ENCODE results near the gene PPP1R7.
A peak's percentile ranks its signal among the peaks of the same experiment; 100 is the strongest.

The PPP1R7 gene

GRCh38 chr2:241160318-241160717 lies 10.1 kb downstream of the PPP1R7 start:
- no peak for DNase-seq

- peak in 30 of 56 donors; percentile 6 to 71 (median 34) for DNase-seq
These were observed 11.5 kb downstream of the PPP1R7 start for GRCh38 chr2:241161646-241162281.

GRCh38 chr2:241163601-241164118 lies 13.4 kb downstream of the PPP1R7 start:
- no peak for DNase-seq

GRCh38 chr2:241168366-241168765 lies 18.1 kb downstream of the PPP1R7 start:
- no peak for DNase-seq

- no peak for DNase-seq
These were observed 23.3 kb downstream of the PPP1R7 start for GRCh38 chr2:241173557-241173956.

- no peak for DNase-seq
These were observed 27.5 kb downstream of the PPP1R7 start for GRCh38 chr2:241177526-241178334.

GRCh38 chr2:241178961-241179360 lies 28.7 kb downstream of the PPP1R7 start:
- DNase-seq = no peak

- peak in 4 of 56 donors; percentile 8 to 46 (median 21) for DNase-seq
These were observed 29.6 kb downstream of the PPP1R7 start for GRCh38 chr2:241179899-241180298.

- DNase-seq = no peak
These were observed 30.2 kb downstream of the PPP1R7 start for GRCh38 chr2:241180495-241180894.

GRCh38 chr2:241182126-241182525 lies 31.9 kb downstream of the PPP1R7 start:
- DNase-seq = no peak

GRCh38 chr2:241182531-241183133 lies 32.4 kb downstream of the PPP1R7 start:
- DNase-seq = no peak

- DNase-seq = no peak
These were observed 33.0 kb downstream of the PPP1R7 start for GRCh38 chr2:241183221-241183620.

- no peak for DNase-seq
These were observed 34.6 kb downstream of the PPP1R7 start for GRCh38 chr2:241184901-241185300.

GRCh38 chr2:241185961-241186360 lies 35.7 kb downstream of the PPP1R7 start:
- no peak for DNase-seq

GRCh38 chr2:241187101-241187917 lies 37.0 kb downstream of the PPP1R7 start:
- no peak for DNase-seq

GRCh38 chr2:241187918-241188234 lies 37.6 kb downstream of the PPP1R7 start:
- no peak for DNase-seq

GRCh38 chr2:241188361-241189092 lies 38.3 kb downstream of the PPP1R7 start, which contains the start of gene ANO7:
Gene ANO7, plus strand, starts transcription at chr2:241188677. Its CDS starts 1,387 bp downstream, at chr2:241190064.
- no peak for DNase-seq

GRCh38 chr2:241189093-241189855 lies 39.0 kb downstream of the PPP1R7 start:
- DNase-seq = no peak

GRCh38 chr2:241189856-241190201 lies 39.6 kb downstream of the PPP1R7 start:
- no peak for DNase-seq

All from amygdala (tissue), 56 donors.